Prostate gland (tissue), 2 donors: Measurements from ENCODE around the gene CNBD2. TPM values are rescaled to one million over a fixed set of nuclear protein-coding genes. Genes with fewer than 3 reads are reported as not detected.

Experiments used
- DNase-seq: peaks from one replicate; pipeline ENCODE4 v3.0.0-alpha.2; 2019; ENCODE audit warnings: low spot score
- H3K27ac ChIP-seq, 2 donors: fragments of 200-600 bp; sonication (generic); 2 replicates each; pipeline ENCODE4 v1.5.1; 2017 to 2019
- H3K27me3 ChIP-seq: fragments of 200-600 bp; sonication (generic); replicated peaks from 2 replicates; pipeline ENCODE4 v1.5.1; 2019; ENCODE audit not compliant: insufficient read depth
- H3K36me3 ChIP-seq, 2 donors: fragments of 200-600 bp; sonication (generic); 1 replicate in 1 of 2; 2 replicates in 1 of 2; pipeline versions ENCODE4 v1.5.1 to v1.8.1; 2017 to 2019
- H3K4me1 ChIP-seq: fragments of 200-600 bp; sonication (generic); replicated peaks from 2 replicates; pipeline ENCODE4 v1.5.1; 2019
- H3K4me3 ChIP-seq, 2 donors: fragments of 200-600 bp; sonication (generic); 2 replicates each; pipeline ENCODE4 v1.5.1; 2017 to 2019
- H3K9me3 ChIP-seq: fragments of 200-600 bp; sonication (generic); 2 replicates; pipeline ENCODE4 v1.5.1; 2017
- CTCF ChIP-seq, 4 experiments: fragments of 200-600 bp in 2 of 4; fragments of 450-650 bp in 2 of 4; sonication (generic) in 2 of 4; IDR thresholded peaks; 1 replicate in 3 of 4; 2 replicates in 1 of 4; pipeline ENCODE4 v1.5.1; 2016 to 2019; ENCODE audit warnings: antibody characterized with exemption in 4 of 4, mild to moderate bottlenecking in 2 of 4, moderate library complexity in 2 of 4
- POLR2A ChIP-seq: fragments of 450-650 bp; IDR thresholded peaks from one replicate; pipeline ENCODE4 v1.6.1; 2016; ENCODE audit warnings: antibody characterized with exemption, mild to moderate bottlenecking
- POLR2AphosphoS5 ChIP-seq: sonication (generic); formaldehyde crosslinking; IDR thresholded peaks from one replicate; pipeline ENCODE4 v1.6.1; 2017; ENCODE audit warnings: antibody characterized with exemption
- WGBS: methylation state at CpG from one replicate; pipeline ENCODE4 v1.1.5; 2018; 5-methylcytosine and 5-hydroxymethylcytosine counted together
- intact Hi-C: fragments of 100-400 bp; cut with DNase I; formaldehyde crosslinking; loops from one replicate; pipeline ENCODE4 v1.14.2; 2022
- total RNA-seq, 2 donors: library from RNA; depleted of rRNA; stranded (reverse); fragments of >200 nt; gene quantifications; one replicate each; pipeline ENCODE4 v1.1.0, GENCODE V29; 2016

CNBD2 gene
- total RNA-seq, 2 donors from 2014 or later = 3.3 to 7.7 TPM

- H3K27me3 ChIP-seq = no peaks in the 10 kb centered on the region
- intact Hi-C loops = no loop called here
- H3K36me3 ChIP-seq = no peaks in the 10 kb centered on the region
- no peak for DNase-seq
- H3K4me1 ChIP-seq = no peaks in the 10 kb centered on the region
- no peak overlapping the region for H3K4me3 ChIP-seq
- TF ChIP-seq CTCF (IDR thresholded peaks at IDR 0.05) (no peak), POLR2A (no peak), POLR2AphosphoS5 (no peak)
- no peak overlapping the region for H3K27ac ChIP-seq
- H3K9me3 ChIP-seq = no peaks in the 10 kb centered on the region
- WGBS = 83% methylated on average over 4 of the region's 4 CpGs
Observed at GRCh38 chr20:35974256-35974655, 5.9 kb downstream of the CNBD2 start.

- no peak for DNase-seq
- WGBS = 66% methylated on average over 9 of the region's 9 CpGs
- Histone ChIP-seq H3K4me1 (no peaks in the 10 kb centered on the region), H3K36me3 (no peaks in the 10 kb centered on the region), H3K4me3 (no peak overlapping the region), H3K27ac (no peak overlapping the region), H3K27me3 (no peaks in the 10 kb centered on the region), H3K9me3 (no peaks in the 10 kb centered on the region)
- TF ChIP-seq CTCF (IDR thresholded peaks at IDR 0.05) (no peak), POLR2A (no peak), POLR2AphosphoS5 (no peak)
- intact Hi-C loops = no loop called here
Observed at GRCh38 chr20:35975576-35976373, 7.4 kb downstream of the CNBD2 start.

GRCh38 chr20:35978041-35978513 is 9.7 kb downstream of the CNBD2 start:
- H3K27me3 ChIP-seq = no peaks in the 10 kb centered on the region
- H3K9me3 ChIP-seq = no peaks in the 10 kb centered on the region
- intact Hi-C loops = no loop called here
- no peak overlapping the region for H3K27ac ChIP-seq
- no peak overlapping the region for H3K4me3 ChIP-seq
- no peaks in the 10 kb centered on the region for H3K36me3 ChIP-seq
- no peak for DNase-seq
- WGBS = 91% methylated on average over 9 of the region's 9 CpGs
- H3K4me1 ChIP-seq = no peaks in the 10 kb centered on the region
- no peak for TF ChIP-seq POLR2A
- no peak for TF ChIP-seq CTCF (IDR thresholded peaks at IDR 0.05)
- no peak for TF ChIP-seq POLR2AphosphoS5

- H3K9me3 ChIP-seq = no peaks in the 10 kb centered on the region
- no peak overlapping the region for H3K4me3 ChIP-seq
- H3K27ac ChIP-seq = no peak overlapping the region
- no peaks in the 10 kb centered on the region for H3K27me3 ChIP-seq
- TF ChIP-seq POLR2A (no peak), POLR2AphosphoS5 (no peak), CTCF (IDR thresholded peaks at IDR 0.05) (no peak)
- intact Hi-C loops = no loop called here
- no peaks in the 10 kb centered on the region for H3K4me1 ChIP-seq
- DNase-seq = no peak
- 58% methylated on average over 5 of the region's 5 CpGs for WGBS
- no peaks in the 10 kb centered on the region for H3K36me3 ChIP-seq
Observed at GRCh38 chr20:35979544-35979943, 11.2 kb downstream of the CNBD2 start.

- Histone ChIP-seq H3K27me3 (no peaks in the 10 kb centered on the region), H3K4me1 (no peaks in the 10 kb centered on the region), H3K9me3 (no peaks in the 10 kb centered on the region), H3K27ac (no peak overlapping the region), H3K36me3 (no peaks in the 10 kb centered on the region), H3K4me3 (no peak overlapping the region)
- WGBS = 73% methylated on average over 3 of the region's 3 CpGs
- TF ChIP-seq CTCF (IDR thresholded peaks at IDR 0.05) = no peak
- no peak for TF ChIP-seq POLR2A
- no peak for TF ChIP-seq POLR2AphosphoS5
- intact Hi-C loops = no loop called here
- no peak for DNase-seq
Observed at GRCh38 chr20:35981969-35982368, 13.6 kb downstream of the CNBD2 start.
